Activated CD4-positive, alpha-beta T cell treated with anti-CD3 and anti-CD28 coated beads for 4 hours (primary cell): Measurements from ENCODE around the gene CREB5.
"Not testable (repeated sequence)": the region's sequence is repeated elsewhere in the genome, so short reads cannot be mapped to it uniquely, and the experiment has no call there.

Experiments used
- DNase-seq, 2 donors: peaks; one replicate each; pipeline ENCODE4 v3.0.0-alpha.2; 2020

The CREB5 gene

DNA sequence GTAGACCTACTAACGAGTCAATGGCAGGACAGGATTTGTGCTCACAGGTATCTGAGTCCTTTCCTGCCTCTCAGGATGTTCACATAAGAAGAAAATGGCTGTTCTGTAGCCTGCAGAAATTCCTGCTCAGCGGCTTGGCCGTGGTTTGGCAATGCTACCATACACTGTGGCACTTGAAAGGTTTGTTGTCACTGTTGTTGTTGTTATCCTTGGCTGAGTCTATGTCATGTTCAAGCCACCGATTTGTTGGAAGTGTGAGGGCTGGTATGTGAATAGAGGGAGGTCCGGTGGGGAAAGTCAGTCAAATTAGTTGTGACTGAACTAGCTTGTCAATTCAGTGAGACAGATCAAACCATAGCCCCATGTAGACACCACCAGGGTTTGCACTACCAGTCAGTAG lies 345.9 kb downstream of the CREB5 start:
- DNase-seq: no peak

DNA sequence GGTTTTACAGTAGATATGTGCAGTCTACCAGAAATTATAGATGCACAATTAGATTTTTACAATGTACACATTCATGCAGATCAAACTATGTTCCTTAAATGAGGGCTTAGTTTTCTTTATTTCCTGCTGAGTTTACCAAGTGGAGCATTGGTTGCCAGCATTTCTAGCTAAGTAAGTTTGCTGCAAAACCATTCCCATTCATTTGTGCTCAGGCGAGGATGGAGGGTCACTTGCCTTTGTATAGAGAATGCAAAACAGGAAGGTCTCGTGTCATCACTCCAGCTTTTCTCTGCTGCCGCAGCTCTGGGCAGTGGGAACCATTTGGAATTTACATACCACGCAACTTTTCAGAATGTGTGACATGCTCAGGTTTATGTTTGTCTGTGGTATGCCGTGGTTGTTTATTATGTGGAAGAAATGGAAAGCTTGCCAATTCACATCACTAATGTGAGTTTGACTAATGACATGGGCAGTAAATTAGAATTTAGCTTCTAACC lies 347.2 kb downstream of the CREB5 start:
- no peak for DNase-seq

DNA sequence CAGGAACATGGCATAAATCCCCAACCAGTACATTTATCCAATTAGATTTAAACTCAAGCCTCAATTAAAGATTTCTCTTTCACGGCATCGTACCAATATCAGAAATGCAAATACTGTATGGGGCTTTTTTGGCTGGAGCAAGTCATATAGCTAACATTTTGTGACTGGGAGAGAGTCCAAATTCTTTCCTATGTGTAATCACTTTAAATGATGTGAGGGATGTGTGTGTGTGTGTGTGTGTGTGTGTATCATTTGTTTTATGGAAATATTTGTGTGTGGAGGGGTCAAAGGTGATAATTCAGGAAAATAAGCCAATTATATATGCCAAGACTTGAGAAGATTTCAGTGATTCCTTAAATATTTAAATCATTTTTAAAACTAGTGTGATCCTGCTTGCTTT lies 349.2 kb downstream of the CREB5 start:
- no peak for DNase-seq

DNA sequence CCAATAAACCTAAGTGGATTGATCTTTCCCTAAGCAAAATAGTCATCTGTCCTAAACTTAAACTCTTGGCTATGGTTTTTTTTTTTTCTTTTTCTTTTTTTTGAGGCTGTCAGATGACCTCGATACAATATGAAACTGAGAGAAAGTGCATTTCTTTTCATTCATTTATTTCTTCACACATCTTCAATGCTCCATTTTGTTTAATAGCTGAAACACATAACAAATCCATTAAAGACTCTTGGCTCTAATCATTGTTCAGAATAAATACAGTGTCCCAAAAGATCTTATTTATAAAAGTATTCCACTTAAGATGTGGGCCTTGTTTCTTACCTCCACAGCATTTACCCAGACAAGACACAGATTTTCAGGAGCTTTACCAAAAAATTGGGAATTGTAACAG lies 350.3 kb downstream of the CREB5 start:
- no peak for DNase-seq

DNA sequence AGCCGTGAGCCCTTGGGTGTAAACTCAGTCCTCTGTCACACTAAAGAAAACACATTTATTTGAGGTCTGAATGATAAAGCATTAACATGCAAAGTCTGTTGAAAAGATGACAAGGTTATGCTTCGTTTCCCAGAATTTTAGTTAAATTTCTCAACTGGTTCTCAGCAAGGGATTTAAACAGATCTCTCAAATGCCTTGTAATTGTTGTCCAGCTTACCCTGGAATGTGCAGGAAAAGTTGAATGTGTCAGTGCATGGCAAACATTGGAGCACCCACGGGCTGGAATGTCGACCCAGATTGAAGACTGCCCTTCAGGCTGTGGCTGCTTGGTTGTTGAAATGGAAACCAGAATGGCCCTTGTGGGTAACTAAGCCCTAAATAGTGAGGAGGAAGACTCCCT lies 354.0 kb downstream of the CREB5 start:
- no peak for DNase-seq

DNA sequence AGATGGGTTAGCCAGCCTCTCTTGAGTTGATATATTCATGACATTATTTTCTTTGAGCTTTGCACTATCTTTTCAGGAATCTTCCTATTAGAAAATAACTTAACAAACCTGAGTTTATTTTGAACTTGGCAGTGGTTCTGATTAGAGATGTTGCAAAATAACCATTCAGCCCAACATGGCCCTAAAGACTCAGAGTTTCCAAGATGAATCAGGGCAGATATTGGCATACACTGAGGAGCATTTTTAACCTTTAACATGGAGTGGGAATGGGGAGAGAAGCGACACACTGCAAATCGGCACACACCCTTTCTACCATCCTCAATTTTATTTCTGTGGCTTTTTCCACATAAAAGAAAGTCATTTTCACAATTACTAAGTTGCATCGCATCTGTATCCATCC lies 355.0 kb downstream of the CREB5 start:
- no peak for DNase-seq

DNA sequence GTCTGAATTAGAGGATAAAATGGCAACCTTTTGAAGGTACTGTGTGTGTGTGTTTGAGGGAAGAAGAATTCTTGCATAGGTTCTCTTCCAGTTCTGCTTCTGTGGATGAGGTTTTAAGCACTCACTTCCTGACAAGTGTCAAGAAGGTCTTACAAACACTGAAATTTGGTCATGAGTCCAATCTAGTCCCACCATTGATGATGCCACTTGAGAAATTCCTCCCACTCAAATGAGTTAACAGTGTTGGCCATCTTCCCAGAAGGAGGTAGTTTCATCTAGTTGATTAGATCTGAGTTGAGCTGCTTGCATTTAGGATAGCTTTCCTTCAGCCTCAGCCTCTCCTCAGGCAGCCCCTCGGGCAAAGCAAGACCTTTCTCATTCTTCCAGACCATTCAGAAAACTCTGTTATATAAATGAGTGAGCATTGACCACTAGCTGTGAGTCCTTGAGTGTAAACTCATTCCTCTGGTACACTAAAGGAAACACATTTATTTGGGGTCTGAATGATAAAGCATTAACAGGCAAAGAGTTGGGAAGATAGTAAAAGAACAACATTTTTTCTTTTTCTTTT lies 356.3 kb downstream of the CREB5 start:
- DNase-seq: no peak

DNA sequence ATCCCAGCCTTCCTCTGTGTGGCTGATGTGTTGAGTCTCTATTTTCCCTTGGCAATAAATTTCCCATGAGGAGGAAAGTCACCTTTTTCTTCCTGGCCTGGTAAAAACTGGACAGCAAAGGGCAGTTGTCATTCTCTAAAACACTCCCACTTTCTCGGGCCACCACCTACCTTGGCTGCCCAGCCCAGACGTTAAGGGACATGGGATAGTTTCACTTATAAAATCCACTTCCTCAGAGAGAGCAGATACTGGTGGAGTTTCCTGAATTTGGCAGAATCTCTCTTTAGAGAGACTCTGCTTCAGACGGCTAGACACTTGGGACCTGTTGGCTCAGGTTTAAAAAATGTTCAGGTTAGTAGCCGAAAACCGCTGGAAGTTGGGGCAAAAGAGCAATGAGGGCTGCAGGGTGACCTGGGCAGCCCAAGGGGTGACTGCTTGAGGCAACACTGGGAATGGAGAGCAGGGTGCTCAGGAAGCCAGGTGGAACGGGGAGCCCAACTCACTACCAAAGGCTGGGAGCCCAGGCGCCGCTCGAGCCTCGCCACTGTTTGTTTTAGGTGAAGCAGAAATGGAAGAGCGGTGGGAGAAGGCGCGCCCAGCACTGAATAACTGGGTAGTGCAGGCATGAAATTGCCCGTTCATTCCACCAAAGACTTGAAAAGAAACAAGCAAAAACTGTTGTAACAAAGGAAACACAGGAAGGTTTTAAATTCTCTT lies 359.7 kb downstream of the CREB5 start:
- DNase-seq: no peak

DNA sequence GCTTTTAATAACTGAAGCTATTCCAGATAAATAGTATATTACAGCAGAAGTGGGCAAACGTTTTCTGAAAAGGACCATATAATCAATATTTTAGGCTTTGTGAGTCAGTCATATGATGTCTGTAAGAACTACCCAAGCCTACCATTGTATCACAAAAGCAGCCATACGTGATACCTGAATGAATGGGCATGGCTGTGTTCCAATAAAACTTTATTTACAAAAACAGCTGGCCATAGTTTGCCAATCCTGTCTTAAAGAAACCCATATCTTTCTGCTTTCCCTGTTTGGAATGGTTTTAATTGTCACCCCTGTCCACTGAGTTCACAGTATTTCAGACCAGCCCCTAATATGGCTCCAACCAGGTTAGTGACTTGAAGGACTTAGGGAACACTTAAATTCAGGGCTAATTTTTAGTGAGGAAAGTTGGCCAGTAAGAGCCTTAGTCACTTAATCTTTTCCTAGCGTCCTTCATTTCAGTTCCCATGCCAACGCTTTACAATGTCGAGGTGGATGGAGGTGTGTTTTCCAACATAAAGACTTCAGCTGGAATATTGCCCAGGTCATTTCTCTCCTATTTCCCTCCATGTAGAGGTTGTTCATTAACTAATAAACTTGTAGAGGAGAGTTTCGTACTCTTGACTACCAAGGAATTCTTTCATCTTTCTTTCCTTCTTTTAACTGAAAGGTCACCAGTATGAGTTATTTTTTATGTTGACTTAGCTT lies 361.3 kb downstream of the CREB5 start:
- no peak for DNase-seq

DNA sequence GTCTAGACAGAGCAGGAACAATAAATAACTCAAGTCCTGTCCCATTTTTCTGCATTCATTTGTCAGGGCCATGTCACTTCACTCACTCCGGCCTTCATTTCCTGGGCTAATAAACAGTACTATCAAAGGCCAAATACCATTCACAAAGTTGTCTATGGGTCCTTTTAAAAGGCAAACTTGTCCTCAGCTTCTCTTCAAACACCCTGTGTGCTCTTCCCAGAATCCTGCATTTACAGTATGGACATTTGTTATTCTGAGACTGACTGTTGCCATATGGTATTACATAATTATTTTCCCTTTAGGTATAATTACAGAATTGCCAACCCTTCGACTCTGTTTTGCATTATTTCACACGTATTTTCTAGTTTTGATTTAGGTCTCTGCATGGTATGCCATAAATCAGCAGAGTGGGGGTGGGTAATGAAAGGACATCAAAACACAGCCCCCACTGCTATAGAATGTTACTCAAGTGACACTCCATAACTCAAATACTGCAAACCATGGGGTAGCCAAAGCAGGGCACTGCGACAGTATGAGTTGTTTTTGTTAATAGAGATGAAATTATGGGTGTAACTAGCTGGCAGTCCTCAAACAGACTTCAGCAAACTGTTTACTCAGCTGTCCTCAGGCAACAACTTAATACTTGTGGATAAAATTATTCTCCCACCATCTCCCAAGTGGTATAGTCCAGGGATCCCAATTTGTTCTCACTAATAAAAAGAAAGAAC lies 362.1 kb downstream of the CREB5 start:
- DNase-seq: no peak

DNA sequence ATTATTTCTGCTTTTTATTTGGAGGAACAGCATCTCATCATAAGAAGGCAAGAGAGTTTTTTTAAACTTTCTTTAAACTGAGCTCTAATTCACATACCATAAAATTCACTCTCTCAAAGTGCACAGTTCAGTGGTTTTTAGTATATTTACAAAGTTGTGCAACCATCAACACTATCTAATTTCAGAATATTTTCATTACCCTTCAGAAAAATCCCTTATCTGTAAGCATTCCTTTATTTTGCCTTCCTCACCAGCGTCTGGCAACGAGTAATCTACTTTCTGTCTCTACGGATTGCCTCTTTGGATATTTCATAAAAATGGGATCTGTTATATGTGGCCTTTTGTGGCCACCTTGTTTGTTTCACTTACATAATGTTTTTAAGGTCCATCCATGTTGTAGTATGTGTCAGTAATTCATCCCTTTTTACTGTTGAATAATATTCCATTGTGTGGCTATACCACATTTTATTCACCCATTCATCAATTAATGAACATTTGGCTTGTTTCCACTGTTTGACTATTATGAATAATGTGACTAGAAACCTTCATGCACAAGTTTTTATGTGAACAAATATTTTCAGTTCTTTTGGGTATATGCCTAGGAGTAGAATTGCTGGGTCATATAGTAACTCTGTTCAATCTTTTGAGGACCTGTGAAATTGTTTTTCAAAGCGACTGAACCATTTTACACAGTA lies 364.3 kb downstream of the CREB5 start:
- DNase-seq: no peak

DNA sequence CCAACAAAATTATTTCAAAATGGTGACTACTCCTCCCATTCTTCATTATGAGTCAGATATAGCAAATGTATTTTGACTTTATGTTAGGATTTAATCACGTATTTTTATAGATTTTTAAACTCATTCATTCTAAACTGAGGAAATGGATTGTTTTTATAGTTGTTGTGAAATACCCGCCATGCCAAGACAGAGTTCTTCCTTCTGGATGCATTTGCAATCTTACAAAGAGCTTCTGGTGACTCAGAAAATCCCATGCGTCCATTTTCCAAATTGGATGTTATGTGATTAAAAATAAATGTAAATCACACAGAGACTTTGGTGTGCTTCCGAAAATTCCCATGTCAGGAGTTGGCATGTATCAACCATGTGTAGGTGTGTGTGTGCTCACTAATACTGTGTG lies 366.5 kb downstream of the CREB5 start:
- no peak for DNase-seq

DNA sequence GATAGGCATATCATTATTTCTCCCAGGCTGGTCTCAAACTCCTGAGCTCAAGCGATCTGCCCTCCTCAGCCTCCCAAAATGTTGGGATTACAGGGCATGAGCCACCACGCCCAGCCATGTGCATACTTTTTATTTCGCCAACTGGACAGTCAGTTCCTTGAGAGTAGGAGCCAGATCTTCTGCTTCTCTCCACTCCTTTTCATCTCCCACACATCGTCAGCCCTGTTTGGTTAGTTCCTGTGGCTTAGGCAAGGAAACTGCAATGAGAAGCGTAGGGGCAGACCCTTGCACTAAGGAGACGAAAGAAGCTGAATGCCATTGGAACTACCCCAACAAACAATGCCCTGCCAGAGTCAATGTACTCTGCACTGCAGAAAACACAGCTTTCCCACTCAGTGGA lies 367.6 kb downstream of the CREB5 start:
- no peak for DNase-seq

DNA sequence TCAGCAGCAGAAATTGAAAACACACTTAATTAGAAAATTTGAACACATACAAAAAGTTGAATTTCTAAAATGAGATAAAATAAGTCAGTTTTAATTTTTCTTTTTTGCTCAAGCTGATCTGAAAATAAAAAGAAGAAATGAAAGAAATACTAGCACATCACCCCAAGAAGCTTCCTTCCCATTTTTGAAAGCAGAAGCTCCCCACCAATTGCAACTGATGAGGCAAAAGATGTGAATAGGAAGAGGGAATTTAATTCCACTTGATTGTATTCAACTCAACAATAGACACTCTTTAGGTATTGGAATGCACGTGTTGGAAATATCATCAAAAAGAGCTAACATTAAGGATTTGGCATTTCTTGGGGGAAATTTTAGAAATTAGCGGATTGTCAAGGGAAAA lies 370.0 kb downstream of the CREB5 start:
- no peak for DNase-seq

DNA sequence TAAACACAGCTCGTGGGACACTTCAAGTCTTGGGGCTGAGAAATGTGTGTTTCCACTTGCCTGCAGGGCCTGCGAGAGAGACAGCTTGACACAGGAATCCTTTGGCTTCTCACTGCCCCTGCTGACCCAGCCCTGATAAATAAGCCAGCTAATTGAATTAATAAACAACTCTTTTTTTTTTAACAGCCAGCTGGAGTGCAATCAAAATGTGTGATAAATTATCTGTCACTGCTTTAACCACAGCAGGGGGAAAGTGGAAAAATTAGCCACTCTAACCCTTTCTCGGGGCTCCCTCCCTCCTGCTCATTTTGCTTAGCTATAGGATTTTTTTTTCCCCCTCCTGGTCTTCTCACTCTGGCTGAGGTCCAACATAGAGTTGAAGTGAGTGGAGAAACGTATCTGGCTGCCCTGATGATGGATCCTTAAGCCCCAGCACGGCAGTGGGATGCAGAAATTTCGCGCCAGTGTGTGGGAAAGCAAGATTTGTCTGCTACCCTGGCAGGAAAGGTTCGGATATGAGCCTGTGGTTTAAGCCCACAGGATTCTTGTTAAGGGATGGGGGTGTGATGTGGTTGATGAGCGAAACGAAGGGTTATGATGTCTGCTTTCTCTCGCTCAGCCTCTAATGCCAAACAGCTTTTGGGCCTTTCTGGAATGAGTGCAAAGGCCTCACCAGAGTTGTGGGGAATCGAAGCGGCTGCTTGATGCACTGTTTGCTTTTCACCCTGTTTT lies 372.0 kb downstream of the CREB5 start:
- no peak for DNase-seq

DNA sequence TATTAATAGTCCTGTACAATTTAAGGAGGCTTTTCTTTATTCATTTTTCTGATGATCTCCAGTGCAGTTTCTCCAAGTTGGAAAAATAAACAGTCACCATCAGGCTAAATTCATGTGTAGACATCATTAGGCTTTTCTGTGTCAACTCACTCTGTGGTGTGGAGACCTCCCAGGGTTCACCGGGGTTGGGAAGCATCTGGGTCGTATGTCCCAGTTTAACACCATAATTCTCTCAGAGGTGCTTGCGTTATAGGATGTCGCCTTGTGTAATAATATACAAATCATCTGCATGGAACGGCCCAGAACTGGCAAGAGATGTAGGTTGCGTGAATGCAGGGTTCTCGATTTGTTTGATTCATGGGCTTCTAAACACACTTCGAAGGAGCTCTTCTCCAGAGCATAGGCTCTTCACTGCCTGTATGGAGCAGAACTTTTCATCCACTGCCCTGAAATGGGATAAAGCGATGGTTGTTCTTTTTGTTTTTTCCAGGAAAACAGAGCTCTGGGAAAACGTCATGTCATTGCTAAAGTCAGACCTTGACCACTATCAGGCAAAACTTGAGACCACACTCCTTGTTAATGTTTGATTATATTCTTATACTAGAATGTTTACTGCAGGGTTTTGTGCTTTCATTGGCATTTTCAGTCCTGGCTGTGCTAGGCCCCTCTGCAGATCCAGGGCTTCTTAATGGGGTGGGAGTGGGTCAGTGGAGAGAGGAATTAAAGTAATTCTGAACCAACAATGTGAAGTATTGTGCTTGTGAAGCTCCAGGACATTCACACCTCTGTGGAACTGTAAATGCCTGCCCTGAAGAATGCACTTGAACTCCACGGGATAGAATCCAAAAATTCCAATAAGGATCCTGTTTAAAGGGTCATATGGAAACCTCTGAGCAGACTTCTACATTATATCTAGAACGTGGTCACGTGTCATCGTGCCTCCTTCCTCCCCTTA lies 373.0 kb downstream of the CREB5 start:
- DNase-seq: no peak

DNA sequence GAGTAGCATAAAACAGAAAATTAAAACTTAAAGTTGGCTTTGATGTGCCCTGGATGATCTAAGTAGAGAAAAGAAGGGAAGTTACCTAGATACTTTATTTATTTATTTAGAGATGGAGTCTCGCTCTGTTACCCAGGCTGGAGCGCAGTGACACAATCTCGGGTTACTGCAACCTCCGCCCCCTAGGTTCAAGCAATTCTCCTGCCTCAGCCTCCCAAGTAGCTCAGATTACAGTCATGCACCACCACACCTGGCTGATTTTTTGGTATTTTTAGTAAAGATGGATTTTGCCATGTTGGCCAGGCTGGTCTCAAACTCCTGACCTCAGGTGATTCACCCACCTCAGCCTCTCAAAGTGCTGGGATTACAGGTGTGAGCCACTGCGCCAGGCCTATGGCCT lies 373.8 kb downstream of the CREB5 start:
- not testable (repeated sequence) for DNase-seq

DNA sequence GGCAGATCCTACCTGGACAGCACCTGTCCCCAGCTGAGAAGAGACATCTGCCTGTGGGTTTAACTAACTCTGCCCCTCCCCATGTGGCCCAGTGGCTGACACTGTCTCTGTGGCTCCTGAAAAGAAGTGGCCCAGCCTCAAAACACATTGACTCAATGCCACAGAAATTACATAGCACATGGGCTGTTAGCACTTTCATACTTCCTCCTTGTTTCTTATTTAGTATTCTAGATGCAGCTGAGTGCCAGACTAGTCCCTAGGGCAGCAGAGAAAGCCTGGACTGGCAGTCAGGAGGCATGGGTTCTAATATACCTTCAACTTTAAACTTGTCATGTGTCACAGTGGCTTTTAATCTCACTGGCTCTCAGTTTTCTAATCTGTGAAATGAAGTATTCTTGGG lies 374.8 kb downstream of the CREB5 start:
- DNase-seq: no peak

DNA sequence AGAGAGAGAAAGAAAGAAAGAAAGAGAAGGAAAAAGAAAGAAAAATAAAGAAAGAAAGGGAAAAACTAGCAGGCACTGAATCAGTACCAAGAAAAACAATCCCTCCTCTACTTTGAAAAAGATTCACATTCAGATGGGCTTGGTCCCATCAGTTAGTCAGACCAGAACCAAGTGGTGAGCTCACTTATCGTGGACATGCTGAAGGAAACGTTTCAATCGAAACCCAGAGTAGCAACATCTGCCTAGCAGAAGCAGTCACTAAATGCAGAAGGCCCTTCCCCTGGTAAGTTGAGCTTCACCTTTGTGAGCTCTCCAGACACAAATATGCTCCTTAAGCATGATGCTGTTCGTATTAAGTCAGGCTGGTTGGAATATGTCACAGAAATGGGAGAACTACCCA lies 378.1 kb downstream of the CREB5 start:
- no peak for DNase-seq

DNA sequence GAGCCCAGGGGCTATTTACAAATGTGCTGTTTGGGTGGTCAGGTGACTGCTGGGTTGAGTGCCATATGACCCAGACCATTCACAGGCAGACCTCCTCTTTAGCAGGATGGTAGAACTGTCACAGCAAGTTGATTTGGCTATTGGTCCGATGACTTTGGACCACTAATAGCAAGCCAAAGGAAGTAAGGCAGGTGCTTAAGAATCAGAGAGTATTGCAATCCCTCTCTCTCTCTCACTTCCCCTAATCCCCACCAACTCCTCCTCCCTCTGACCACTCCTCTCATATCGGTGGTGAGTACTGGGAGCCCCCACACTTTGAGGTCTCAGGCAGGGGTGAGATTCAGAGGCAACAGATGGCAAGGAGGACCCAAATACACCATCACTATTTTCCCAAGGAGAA lies 380.5 kb downstream of the CREB5 start:
- no peak for DNase-seq
